NCI-H226 (cell line): ENCODE results near the gene HBB.

Experiments
- DNase-seq: peaks from one replicate; pipeline ENCODE4 v3.0.0-alpha.2; 2015

Gene HBB

GRCh38 chr11:5246772-5247471 lies 20.1 kb upstream of the HBB start:
- no peak for DNase-seq

- DNase-seq, result no peak
Measured at GRCh38 chr11:5245155-5245554, 18.3 kb upstream of the HBB start.

GRCh38 chr11:5243816-5244180 lies 16.9 kb upstream of the HBB start:
- DNase-seq, result no peak

DNA sequence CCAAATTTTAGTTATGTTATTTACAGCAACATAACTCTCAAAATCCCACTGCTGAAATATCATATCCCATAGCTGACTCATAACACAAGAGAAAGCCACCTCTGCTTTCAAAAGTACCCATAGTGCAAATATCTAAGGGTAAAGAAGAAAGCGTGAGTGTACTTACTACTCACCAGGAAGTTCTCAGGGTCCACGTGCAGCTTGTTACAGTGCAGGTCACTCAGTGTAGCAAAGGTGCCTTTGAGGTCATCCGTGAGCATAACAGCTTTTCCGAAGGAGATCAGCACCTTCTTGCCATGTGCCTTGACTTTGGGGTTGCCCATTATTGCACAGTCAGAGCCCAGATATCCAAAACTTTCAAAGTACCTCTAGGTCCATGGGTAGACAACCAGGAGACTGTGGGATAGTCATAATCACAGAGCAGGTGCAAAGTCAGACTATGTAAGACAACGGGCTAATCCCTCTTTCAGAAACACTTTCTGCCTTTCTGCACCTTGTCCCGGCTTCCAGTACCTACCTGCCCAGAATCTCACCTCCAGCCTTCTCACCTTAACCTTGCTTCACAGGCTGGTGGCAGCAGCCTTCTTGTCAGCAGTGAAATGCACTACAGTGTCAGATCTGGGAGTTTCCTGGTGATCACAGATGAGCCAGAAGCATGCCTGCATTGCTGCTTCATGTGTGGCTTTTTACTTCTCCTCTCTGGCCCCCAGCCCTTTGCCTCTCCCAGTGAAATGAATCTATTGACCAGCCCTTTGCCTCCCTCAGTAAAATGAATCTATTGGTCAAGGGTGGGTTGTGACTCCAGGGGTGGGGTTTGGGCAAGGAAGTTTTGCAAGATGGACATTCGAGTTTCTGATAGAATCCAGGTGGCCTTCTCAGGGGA lies 16.3 kb upstream of the HBB start:
- no peak for DNase-seq

DNA sequence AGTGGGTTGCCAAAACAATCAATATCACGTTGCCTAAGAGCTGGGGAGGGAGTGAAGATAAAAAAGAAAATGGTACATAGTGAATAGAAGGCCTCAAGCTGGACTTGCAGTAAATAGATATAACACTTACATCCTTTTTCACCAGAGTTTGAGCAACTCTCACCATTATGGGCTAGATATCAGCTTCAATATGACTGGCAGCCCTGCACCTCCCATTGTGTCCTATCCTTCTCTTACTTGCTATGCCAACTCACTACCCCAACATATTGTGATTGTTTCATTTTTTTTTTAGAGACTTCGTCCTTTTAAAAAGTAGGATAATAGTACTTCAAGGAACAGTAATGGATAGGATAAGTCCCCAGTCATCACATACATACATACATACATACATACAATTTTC lies 15.3 kb upstream of the HBB start:
- no peak for DNase-seq

DNA sequence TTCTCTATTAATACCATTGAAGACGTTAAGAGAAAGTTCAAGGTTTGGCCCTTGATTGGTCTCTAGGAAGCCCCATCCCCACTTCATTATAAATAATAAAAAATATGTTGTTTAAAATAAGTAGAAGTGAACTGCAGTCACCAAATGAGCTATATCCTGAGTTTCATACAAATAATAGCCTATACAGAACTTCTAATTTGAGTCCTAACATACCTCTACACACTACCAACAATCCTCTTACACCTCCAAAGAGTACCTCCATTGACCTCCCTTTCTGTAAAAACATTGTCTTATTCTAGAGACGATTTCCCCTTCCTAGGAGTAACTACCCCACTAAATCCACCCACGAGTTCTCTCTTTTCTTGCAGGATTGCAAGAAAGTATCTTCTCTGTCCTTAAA lies 14.6 kb upstream of the HBB start:
- no peak for DNase-seq

DNA sequence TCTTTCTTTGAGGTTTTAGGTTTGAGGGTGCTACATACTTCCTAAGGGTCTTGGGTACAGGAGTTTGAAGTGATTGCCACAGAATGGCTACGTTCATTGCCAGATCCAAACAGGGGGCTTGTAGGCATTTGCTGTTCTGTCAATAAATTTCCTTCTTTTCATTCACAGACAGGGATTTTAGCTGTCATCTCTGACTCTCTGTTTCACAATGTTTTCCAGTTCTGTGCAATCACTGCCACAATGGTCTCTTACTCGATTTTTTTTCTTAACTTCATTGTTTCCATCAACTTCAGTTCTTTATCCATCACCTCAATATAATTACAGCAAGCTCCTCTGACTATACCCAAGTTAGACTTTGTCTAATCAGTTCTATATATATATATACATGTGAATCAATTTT lies 13.6 kb upstream of the HBB start:
- no peak for DNase-seq

DNA sequence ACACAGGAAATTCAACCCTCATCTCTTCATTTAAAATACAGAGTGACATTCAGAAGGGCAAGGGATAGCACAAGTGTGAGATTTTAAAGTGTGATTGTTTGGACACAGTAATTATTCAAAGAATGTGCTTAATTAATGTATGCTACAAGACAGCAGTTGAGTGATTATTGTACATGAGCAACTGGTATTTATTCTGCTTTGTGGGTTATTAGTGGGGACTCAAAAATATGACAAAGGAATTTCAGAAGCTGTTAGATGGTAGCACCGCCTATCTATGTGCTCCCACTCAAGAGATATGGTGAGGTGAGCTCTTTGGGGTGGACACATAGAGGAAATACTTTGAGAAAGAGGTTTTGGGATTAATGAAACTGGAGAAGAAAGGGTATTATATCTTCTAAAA lies 13.2 kb upstream of the HBB start:
- no peak for DNase-seq

- no peak for DNase-seq
Measured at GRCh38 chr11:5239046-5239445, 12.2 kb upstream of the HBB start.

GRCh38 chr11:5238486-5238885 lies 11.6 kb upstream of the HBB start:
- no peak for DNase-seq

DNA sequence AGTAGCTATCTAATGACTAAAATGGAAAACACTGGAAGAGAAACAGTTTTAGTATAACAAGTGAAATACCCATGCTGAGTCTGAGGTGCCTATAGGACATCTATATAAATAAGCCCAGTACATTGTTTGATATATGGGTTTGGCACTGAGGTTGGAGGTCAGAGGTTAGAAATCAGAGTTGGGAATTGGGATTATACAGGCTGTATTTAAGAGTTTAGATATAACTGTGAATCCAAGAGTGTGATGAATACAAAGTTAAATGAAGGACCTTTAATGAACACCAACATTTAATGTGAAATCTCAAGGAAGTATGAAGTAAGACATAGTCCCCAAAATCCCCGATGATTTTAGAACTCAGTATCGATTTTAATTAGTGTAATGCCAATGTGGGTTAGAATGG lies 10.5 kb upstream of the HBB start:
- no peak for DNase-seq

- no peak for DNase-seq
Measured at GRCh38 chr11:5235364-5236095, 8.7 kb upstream of the HBB start.

DNA sequence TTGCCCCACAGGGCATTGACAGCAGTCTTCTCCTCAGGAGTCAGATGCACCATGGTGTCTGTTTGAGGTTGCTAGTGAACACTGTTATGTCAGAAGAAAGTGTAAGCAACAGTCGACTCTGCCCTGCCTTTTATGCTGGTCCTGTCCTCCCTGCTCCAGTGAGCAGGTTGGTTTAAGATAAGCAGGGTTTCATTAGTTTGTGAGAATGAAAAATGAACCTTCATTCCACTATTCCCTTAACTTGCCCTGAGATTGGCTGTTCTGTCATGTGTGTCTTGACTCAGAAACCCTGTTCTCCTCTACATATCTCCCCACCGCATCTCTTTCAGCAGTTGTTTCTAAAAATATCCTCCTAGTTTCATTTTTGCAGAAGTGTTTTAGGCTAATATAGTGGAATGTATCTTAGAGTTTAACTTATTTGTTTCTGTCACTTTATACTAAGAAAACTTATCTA lies 7.5 kb upstream of the HBB start, which contains the start of gene HBD:
Gene HBD, minus strand, starts transcription at position 103 of the 454 bp plus-strand sequence. Its CDS starts 50 bp downstream, at position 53.
- DNase-seq, result no peak

GRCh38 chr11:5233307-5233706 lies 6.4 kb upstream of the HBB start:
- DNase-seq, result no peak

DNA sequence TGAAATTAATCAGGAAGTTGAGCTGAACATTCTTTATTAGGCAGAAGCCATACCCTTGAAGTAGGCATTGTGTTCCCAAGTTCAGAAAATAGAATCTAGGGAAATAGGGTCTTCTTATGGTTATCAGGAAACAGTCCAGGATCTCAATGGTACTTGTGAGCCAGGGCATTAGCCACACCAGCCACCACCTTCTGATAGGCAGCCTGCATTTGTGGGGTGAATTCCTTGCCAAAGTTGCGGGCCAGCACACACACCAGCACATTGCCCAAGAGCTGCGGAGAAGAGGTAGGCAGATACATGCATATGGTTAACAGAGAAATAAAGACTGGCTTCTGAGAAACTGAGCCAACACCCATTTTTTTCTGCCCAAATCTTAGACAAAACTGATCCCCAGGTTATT lies 6.0 kb upstream of the HBB start:
- DNase-seq, result no peak

DNA sequence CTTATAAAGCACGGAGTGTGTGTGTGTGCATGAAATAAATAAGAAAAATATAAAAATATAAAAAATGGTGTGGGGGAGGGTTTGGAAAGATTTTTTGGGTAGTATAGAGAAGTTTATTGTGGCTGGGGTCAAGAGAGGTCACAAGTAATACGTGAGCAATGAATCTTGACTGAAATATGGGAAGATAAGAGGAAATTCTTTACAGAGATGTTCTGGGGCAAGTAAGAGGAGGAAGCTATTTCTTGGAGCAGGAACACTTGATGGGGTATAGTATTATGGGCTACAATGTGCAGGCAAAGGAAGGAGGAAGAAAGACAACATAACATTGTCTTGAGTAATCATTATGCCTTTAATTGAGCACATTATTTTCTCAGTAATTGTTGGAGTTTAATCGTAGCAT lies 5.3 kb upstream of the HBB start:
- peak; percentile 24 for DNase-seq

DNA sequence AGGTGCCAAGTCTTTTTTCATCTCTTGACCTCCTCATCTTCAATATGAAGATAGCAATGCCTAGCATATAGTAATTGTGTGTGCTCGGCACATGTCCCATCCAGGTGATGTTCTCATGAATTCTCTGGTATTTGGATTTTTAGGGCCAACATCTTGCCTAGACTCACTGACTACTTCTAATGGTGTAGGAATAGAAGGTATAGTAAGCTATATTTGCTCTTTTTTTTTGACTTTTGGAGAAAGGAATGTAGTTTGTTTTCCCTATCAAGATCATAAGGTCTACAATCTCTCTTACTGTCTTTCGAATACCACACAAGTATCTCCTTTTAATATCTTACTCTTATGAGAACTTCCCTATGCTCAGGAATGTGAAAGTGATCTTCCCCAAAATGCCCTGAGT lies 4.2 kb upstream of the HBB start:
- DNase-seq, result no peak

DNA sequence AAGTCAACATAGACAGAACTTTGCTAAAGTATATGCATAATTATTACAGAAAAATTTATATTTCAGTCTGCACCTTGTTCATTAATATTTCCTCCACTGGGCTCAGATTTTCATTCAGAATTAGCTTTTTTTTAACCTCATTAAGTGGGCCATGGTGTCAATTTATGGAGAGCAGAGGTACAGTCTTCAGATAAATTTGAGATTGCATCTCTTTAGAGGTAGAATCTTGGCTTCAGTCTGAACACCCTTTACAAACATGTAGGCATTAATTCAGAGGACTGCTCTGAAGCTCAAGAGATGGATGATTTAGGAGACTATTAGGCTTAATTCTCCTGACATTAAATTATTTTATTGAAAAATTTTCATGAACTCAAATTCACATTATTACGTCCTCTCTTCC lies 3.4 kb upstream of the HBB start:
- no peak for DNase-seq

DNA sequence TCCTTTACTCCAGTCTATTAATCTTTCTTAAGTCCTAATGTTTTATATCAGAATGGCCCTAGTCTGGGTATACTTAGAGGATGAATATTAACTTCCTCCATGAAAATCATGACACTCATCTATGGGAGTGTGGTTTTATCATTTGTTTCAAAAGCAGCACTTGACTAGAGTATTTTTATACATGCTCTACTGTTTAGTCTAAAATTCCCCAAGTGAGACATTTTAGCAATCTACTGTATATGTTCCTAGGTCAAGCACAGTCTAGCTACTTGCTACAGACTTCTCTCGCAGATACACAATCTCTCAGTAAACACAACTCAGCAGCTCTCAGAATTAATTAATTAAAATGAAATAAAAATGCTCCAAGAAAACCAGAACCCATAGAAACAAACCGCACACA lies 2.9 kb upstream of the HBB start:
- DNase-seq, result no peak

- no peak for DNase-seq
Measured at GRCh38 chr11:5229356-5229755, 2.5 kb upstream of the HBB start.

- no peak for DNase-seq
Measured at GRCh38 chr11:5228124-5228523, 1.3 kb upstream of the HBB start.

- no peak for DNase-seq
Measured at GRCh38 chr11:5227681-5228080, 810 bp upstream of the HBB start.

DNA sequence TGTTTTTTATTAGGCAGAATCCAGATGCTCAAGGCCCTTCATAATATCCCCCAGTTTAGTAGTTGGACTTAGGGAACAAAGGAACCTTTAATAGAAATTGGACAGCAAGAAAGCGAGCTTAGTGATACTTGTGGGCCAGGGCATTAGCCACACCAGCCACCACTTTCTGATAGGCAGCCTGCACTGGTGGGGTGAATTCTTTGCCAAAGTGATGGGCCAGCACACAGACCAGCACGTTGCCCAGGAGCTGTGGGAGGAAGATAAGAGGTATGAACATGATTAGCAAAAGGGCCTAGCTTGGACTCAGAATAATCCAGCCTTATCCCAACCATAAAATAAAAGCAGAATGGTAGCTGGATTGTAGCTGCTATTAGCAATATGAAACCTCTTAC lies 1.4 kb downstream of the HBB start:
- DNase-seq, result no peak
